ENCODE data around the gene PATJ. TPM values are rescaled to one million over a fixed set of nuclear protein-coding genes. Genes with fewer than 3 reads are reported as not detected.
A peak's percentile ranks its signal among the peaks of the same experiment; 100 is the strongest.

Gene PATJ
- total and polyA plus RNA-seq, 2 donors (not counting 3 experiments of a cell fraction or from before 2014, with no cell fraction given): 1.1 to 3.0 TPM

DNA sequence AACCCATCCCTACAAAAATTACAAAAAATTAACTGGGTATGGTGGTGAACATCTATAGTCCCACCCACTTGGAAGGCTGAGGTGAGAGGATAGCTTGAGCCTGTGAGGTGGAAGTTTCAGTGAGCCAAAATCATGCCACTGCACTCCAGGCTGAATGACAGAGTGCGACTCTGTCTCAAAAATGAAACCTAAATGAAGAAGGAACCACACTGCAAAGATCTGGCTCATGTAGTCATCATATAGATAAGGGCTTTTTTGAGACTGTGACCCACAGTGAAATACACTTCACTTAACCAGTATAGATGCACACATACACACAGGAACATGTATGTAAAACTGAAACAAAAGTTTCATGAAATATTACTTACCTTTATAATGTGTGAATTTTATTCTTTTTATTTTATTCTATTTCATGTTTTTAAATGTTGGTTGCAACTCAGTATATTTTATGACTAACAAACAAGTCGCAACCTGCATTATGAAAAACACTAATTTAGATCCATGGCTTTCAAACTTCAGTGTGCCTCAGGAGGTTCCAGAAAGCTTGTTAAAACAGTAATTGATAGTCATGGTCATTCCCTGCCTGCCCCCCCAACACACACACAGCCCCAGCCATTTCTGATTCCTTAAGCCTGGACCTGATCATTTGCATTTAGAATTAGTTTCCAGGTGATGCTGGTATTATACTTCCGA is 189.5 kb downstream of the PATJ start:
- no TSS peak for BruUV-seq (replicated peaks)
- Histone ChIP-seq H3K79me2 (ENCODE audit: control insufficient read depth, insufficient read depth, low read length) (no peaks in the 10 kb centered on the region), H4K20me1 (replicated peaks; ENCODE audit: control insufficient read depth, extremely low read depth, insufficient read depth, low read length) (no peaks in the 10 kb centered on the region), H3K9ac (replicated peaks; ENCODE audit: extremely low read depth, insufficient read depth, low read length) (no peak overlapping the region), H3K4me3 (replicated peaks in 1 of 3; ENCODE audit: insufficient read depth in 1 of 3, low read depth in 1 of 3, low read length in 3 of 3) (no peak overlapping the region), H3K27me3 (ENCODE audit: control insufficient read depth in 2 of 2, insufficient read depth in 2 of 2, low read length in 2 of 2) (peaks cover 0 to 2% of the 10 kb centered on the region in 2 experiments), H3K4me2 (ENCODE audit: insufficient read depth, low read length) (no peak overlapping the region), H3K9me1 (replicated peaks; ENCODE audit: control insufficient read depth, extremely low read depth, insufficient read depth, low read length) (no peaks in the 10 kb centered on the region), H3K4me1 (ENCODE audit: control insufficient read depth, extremely low read depth, insufficient read depth, low read length) (no peaks in the 10 kb centered on the region), H3K27ac (ENCODE audit: insufficient read depth, low read depth, low read length) (no peak overlapping the region), H3K36me3 (ENCODE audit: control insufficient read depth in 2 of 2, extremely low read depth in 1 of 2, insufficient read depth in 2 of 2, low read length in 2 of 2) (no peaks in the 10 kb centered on the region), H2AFZ (ENCODE audit: low read depth, low read length) (no peak overlapping the region), H3K9me3 (replicated peaks; ENCODE audit: control insufficient read depth, insufficient read depth, low read length) (no peaks in the 10 kb centered on the region)
- TF ChIP-seq FOS (IDR thresholded peaks at IDR 0.05; ENCODE audit: borderline replicate concordance, insufficient read depth, low read length): no peak
- intact Hi-C loops (cut with micrococcal nuclease) (no loop called here), dilution Hi-C loops (cut with MboI; ENCODE audit: extremely low pct_ligation_motif_present, low sequenced_read_pairs) (no loop called here)
- CTCF ChIA-PET: no interaction called here
- POLR2A ChIA-PET: no interaction called here
- DNase-seq (ENCODE audit: low read depth, low spot score) (no peak), FAIRE-seq (no peak)

DNA sequence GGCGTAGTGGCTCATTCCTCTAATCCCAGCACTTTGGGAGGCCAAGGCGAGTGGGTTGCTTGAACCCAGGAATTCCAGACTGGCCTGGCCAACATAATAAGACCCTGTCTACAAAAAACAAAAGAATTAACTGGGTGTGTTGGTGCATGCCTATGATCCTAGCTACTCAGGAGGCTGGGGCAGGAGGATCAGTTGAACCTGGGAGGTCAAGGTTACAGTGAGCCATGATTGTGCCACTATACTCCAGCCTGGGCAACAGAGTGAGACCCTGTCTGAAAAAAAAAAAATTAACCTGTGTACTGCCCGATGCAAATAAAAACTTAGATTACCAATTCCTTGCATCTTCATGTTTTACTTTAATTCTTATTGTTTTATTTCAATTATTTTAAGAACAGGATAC is 193.2 kb downstream of the PATJ start:
- TF ChIP-seq JUN (IDR thresholded peaks at IDR 0.05; ENCODE audit: borderline replicate concordance, insufficient read depth, insufficient read length, low read depth): no peak
- TF ChIP-seq, protein P1, sequence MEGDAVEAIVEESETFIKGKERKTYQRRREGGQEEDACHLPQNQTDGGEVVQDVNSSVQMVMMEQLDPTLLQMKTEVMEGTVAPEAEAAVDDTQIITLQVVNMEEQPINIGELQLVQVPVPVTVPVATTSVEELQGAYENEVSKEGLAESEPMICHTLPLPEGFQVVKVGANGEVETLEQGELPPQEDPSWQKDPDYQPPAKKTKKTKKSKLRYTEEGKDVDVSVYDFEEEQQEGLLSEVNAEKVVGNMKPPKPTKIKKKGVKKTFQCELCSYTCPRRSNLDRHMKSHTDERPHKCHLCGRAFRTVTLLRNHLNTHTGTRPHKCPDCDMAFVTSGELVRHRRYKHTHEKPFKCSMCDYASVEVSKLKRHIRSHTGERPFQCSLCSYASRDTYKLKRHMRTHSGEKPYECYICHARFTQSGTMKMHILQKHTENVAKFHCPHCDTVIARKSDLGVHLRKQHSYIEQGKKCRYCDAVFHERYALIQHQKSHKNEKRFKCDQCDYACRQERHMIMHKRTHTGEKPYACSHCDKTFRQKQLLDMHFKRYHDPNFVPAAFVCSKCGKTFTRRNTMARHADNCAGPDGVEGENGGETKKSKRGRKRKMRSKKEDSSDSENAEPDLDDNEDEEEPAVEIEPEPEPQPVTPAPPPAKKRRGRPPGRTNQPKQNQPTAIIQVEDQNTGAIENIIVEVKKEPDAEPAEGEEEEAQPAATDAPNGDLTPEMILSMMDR (IDR thresholded peaks at IDR 0.05; ENCODE audit: extremely low read depth in 1 of 2, insufficient read depth in 1 of 2, low read depth in 1 of 2, low read length in 2 of 2): no peak
- TF ChIP-seq, protein P2, sequence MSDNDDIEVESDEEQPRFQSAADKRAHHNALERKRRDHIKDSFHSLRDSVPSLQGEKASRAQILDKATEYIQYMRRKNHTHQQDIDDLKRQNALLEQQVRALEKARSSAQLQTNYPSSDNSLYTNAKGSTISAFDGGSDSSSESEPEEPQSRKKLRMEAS (IDR thresholded peaks at IDR 0.05; ENCODE audit: insufficient read depth, insufficient read length): no peak
- no peak for TF ChIP-seq POLR2A (IDR thresholded peaks at IDR 0.05; ENCODE audit: low read depth, low read length)
- no peak for TF ChIP-seq POLR2AphosphoS5 (IDR thresholded peaks at IDR 0.05; ENCODE audit: insufficient read depth, low read depth, low read length)
- no peak for TF ChIP-seq FOS (IDR thresholded peaks at IDR 0.05; ENCODE audit: borderline replicate concordance, insufficient read depth, low read length)
- no peak for TF ChIP-seq MYC (IDR thresholded peaks at IDR 0.05; ENCODE audit: low read depth, low read length)
- no peak for TF ChIP-seq GATA2 (IDR thresholded peaks at IDR 0.05; ENCODE audit: insufficient read depth, insufficient read length, low read depth, low read length)
- no peak for TF ChIP-seq EZH2 (IDR thresholded peaks at IDR 0.05; ENCODE audit: borderline replicate concordance, low read depth, low read length, severe bottlenecking)
- H2AFZ ChIP-seq (ENCODE audit: low read depth, low read length): no peak overlapping the region
- BruUV-seq (replicated peaks): no TSS peak
- FAIRE-seq (peak; percentile 8), DNase-seq (ENCODE audit: low read depth, low spot score) (no peak)
- no peak overlapping the region for H3K4me3 ChIP-seq (replicated peaks in 1 of 3; ENCODE audit: insufficient read depth in 1 of 3, low read depth in 1 of 3, low read length in 3 of 3)
- H3K9ac ChIP-seq (replicated peaks; ENCODE audit: extremely low read depth, insufficient read depth, low read length): no peak overlapping the region
- intact Hi-C loops (cut with micrococcal nuclease): no loop called here
- dilution Hi-C loops (cut with MboI; ENCODE audit: extremely low pct_ligation_motif_present, low sequenced_read_pairs): no loop called here
- no peaks in the 10 kb centered on the region for H4K20me1 ChIP-seq (replicated peaks; ENCODE audit: control insufficient read depth, extremely low read depth, insufficient read depth, low read length)
- POLR2A ChIA-PET: no interaction called here
- CTCF ChIA-PET: no interaction called here
- no peaks in the 10 kb centered on the region for H3K4me1 ChIP-seq (ENCODE audit: control insufficient read depth, extremely low read depth, insufficient read depth, low read length)
- H3K9me3 ChIP-seq (replicated peaks; ENCODE audit: control insufficient read depth, insufficient read depth, low read length): no peaks in the 10 kb centered on the region
- H3K36me3 ChIP-seq (ENCODE audit: control insufficient read depth in 2 of 2, extremely low read depth in 1 of 2, insufficient read depth in 2 of 2, low read length in 2 of 2): no peaks in the 10 kb centered on the region
- H3K9me1 ChIP-seq (replicated peaks; ENCODE audit: control insufficient read depth, extremely low read depth, insufficient read depth, low read length): no peaks in the 10 kb centered on the region
- H3K27ac ChIP-seq (ENCODE audit: insufficient read depth, low read depth, low read length): no peak overlapping the region
- no peak overlapping the region for H3K4me2 ChIP-seq (ENCODE audit: insufficient read depth, low read length)
- no peaks in the 10 kb centered on the region for H3K79me2 ChIP-seq (ENCODE audit: control insufficient read depth, insufficient read depth, low read length)
- H3K27me3 ChIP-seq (ENCODE audit: control insufficient read depth in 2 of 2, insufficient read depth in 2 of 2, low read length in 2 of 2): no peaks in the 10 kb centered on the region

Data from endothelial cell of umbilical vein (primary cell).